ENCODE data around the gene SPINT2.

Gene SPINT2

DNA sequence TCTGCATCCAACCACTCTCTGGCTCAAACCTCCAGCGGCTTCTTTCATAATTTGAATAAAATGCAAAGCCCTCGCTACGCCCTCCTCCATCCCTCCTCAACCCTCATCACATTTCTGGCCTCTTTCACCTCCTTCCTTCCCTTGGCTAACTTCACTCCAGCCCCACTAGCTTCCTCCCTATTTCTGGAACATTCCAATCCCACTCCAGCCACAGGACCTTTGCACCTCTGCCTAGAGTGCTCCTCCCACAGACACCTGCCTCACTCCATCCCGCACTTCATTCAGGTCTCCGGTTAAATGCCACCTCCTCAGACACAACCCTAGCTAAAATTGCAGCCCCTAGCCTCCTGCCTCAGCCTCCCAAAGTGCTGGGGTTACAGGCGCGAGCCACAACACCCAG lies 32.5 kb upstream of the SPINT2 start:
- H3K9me3 ChIP-seq (replicated peaks in 1 of 2; ENCODE audit: control insufficient read depth in 2 of 2, insufficient read depth in 1 of 2, low read depth in 1 of 2, low read length in 2 of 2), result no peaks in the 10 kb centered on the region
- no peak overlapping the region for H2AFZ ChIP-seq (ENCODE audit: low read length)
- H2AK5ac ChIP-seq (ENCODE audit: low read depth, low read length), result no peak overlapping the region
- no peak overlapping the region for H3K27ac ChIP-seq (replicated peaks; ENCODE audit: low read length)
- no peak overlapping the region for H3K14ac ChIP-seq (ENCODE audit: low read length)
- H4K91ac ChIP-seq (ENCODE audit: low read depth, low read length, poor library complexity), result no peak overlapping the region
- no peak overlapping the region for H3K18ac ChIP-seq (ENCODE audit: low read length)
- H3K4ac ChIP-seq (ENCODE audit: low read length), result no peak overlapping the region
- no peak overlapping the region for H3K9ac ChIP-seq (ENCODE audit: low read depth, low read length, poor library complexity)
- no peaks in the 10 kb centered on the region for H3K36me3 ChIP-seq (replicated peaks in 1 of 2; ENCODE audit: control insufficient read depth in 2 of 2, insufficient read depth in 2 of 2, low read length in 2 of 2)
- no peak overlapping the region for H2BK12ac ChIP-seq (ENCODE audit: low read length)
- H2BK120ac ChIP-seq (ENCODE audit: low read depth, low read length), result no peak overlapping the region
- H3K23ac ChIP-seq (ENCODE audit: low read depth, low read length, poor library complexity), result no peak overlapping the region
- H4K8ac ChIP-seq (ENCODE audit: low read depth, low read length), result no peak overlapping the region
- H2BK15ac ChIP-seq (ENCODE audit: low read length), result no peak overlapping the region
- WGBS, 2 donors (ENCODE audit: extremely low coverage in 2 of 2, insufficient read length in 2 of 2, insufficient replicate concordance in 1 of 2), result 100% methylated on average over 2 of the region's 7 CpGs; no CpG with 5 or more reads in 1 of the 2 donors
- peaks cover 4 to 14% of the 10 kb centered on the region in 2 donors for H3K4me1 ChIP-seq (ENCODE audit: control insufficient read depth in 2 of 2, insufficient read depth in 1 of 2, low read depth in 1 of 2, low read length in 2 of 2)
- DNase-seq (ENCODE audit: low spot score), result no peak
- H3K27me3 ChIP-seq (ENCODE audit: control insufficient read depth in 3 of 3, insufficient read depth in 3 of 3, low read depth in 1 of 3, low read length in 3 of 3), result peaks cover 0 to 11% (median 0%) of the 10 kb centered on the region in 3 experiments
- H3K79me1 ChIP-seq (ENCODE audit: low read depth, low read length), result peaks cover 2% of the 10 kb centered on the region
- H3K4me2 ChIP-seq (ENCODE audit: insufficient read depth, low read length, poor library complexity, severe bottlenecking), result no peak overlapping the region
- H3K4me3 ChIP-seq (ENCODE audit: low read length in 2 of 2), result no peak overlapping the region
- no peak overlapping the region for H2BK5ac ChIP-seq (ENCODE audit: low read length)

DNA sequence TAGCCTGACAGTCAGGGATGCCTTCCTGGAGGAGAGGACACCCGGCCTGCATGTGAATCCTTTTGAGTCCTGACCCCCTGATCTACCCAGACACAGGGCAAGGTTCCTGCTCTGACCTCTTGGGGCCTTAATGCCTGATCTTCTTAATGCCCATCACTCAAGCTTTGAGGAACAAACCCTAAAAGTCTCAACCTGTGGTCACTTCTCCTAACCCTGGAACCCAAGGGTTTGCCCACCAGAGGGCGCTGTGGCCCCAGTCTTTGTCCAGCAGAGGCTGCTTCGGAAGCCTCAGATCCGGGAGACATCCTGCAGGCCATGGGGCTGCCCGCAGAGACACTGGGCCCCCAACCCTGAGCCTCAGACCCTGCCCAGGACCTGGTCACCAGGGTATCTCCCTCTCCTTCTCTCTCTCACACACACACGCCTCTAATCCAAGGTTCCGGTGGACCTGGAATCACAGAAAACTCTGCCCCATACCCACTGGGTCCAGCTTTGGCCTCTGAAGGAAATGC lies 30.6 kb upstream of the SPINT2 start:
- no peak overlapping the region for H3K18ac ChIP-seq (ENCODE audit: low read length)
- no peak overlapping the region for H3K14ac ChIP-seq (ENCODE audit: low read length)
- H3K27ac ChIP-seq (replicated peaks; ENCODE audit: low read length), result no peak overlapping the region
- peaks cover 2% of the 10 kb centered on the region for H3K79me1 ChIP-seq (ENCODE audit: low read depth, low read length)
- H3K23ac ChIP-seq (ENCODE audit: low read depth, low read length, poor library complexity), result no peak overlapping the region
- peaks cover 0 to 4% of the 10 kb centered on the region in 2 donors for H3K4me1 ChIP-seq (ENCODE audit: control insufficient read depth in 2 of 2, insufficient read depth in 1 of 2, low read depth in 1 of 2, low read length in 2 of 2)
- no peaks in the 10 kb centered on the region for H3K27me3 ChIP-seq (ENCODE audit: control insufficient read depth in 3 of 3, insufficient read depth in 3 of 3, low read depth in 1 of 3, low read length in 3 of 3)
- peak; percentile 83 for DNase-seq (ENCODE audit: low spot score)
- no CpG with 5 or more reads among the region's 7 CpGs for WGBS, 2 donors (ENCODE audit: extremely low coverage in 2 of 2, insufficient read length in 2 of 2, insufficient replicate concordance in 1 of 2)
- no peak overlapping the region for H3K4ac ChIP-seq (ENCODE audit: low read length)
- no peak overlapping the region for H3K4me2 ChIP-seq (ENCODE audit: insufficient read depth, low read length, poor library complexity, severe bottlenecking)
- H2BK5ac ChIP-seq (ENCODE audit: low read length), result no peak overlapping the region
- no peak overlapping the region for H2BK120ac ChIP-seq (ENCODE audit: low read depth, low read length)
- no peak overlapping the region for H2BK12ac ChIP-seq (ENCODE audit: low read length)
- no peak overlapping the region for H2BK15ac ChIP-seq (ENCODE audit: low read length)
- H2AFZ ChIP-seq (ENCODE audit: low read length), result peak overlapping the region; percentile 89
- no peak overlapping the region for H3K9ac ChIP-seq (ENCODE audit: low read depth, low read length, poor library complexity)
- H4K8ac ChIP-seq (ENCODE audit: low read depth, low read length), result no peak overlapping the region
- H3K9me3 ChIP-seq (replicated peaks in 1 of 2; ENCODE audit: control insufficient read depth in 2 of 2, insufficient read depth in 1 of 2, low read depth in 1 of 2, low read length in 2 of 2), result no peaks in the 10 kb centered on the region
- no peaks in the 10 kb centered on the region for H3K36me3 ChIP-seq (replicated peaks in 1 of 2; ENCODE audit: control insufficient read depth in 2 of 2, insufficient read depth in 2 of 2, low read length in 2 of 2)
- peak overlapping the region; percentile 86 for H2AK5ac ChIP-seq (ENCODE audit: low read depth, low read length)
- no peak overlapping the region for H4K91ac ChIP-seq (ENCODE audit: low read depth, low read length, poor library complexity)
- no peak overlapping the region for H3K4me3 ChIP-seq (ENCODE audit: low read length in 2 of 2)

DNA sequence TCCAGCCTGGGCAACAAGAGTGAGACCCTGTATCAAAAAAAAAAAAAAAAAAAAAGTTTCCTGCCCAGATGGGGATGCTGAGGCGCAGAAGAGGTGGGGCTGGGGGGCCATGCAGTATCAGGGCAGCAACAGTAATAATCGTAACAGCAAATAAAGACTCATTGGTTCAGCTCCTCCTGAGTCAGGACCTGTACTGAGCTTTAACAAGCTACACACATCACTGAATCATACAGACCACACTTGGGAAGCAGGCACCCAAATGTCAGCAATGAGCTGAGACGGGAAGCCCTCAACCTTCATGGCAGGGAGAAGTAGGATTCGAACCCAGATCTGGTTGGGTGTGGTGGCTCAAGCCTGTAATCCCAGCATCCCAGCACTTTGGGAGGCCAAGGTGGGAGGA lies 29.8 kb upstream of the SPINT2 start:
- no peak overlapping the region for H3K23ac ChIP-seq (ENCODE audit: low read depth, low read length, poor library complexity)
- H3K36me3 ChIP-seq (replicated peaks in 1 of 2; ENCODE audit: control insufficient read depth in 2 of 2, insufficient read depth in 2 of 2, low read length in 2 of 2), result no peaks in the 10 kb centered on the region
- DNase-seq (ENCODE audit: low spot score), result no peak
- H3K27me3 ChIP-seq (ENCODE audit: control insufficient read depth in 3 of 3, insufficient read depth in 3 of 3, low read depth in 1 of 3, low read length in 3 of 3), result no peaks in the 10 kb centered on the region
- H3K4me1 ChIP-seq (ENCODE audit: control insufficient read depth in 2 of 2, insufficient read depth in 1 of 2, low read depth in 1 of 2, low read length in 2 of 2), result peaks cover 0 to 4% of the 10 kb centered on the region in 2 donors
- H4K8ac ChIP-seq (ENCODE audit: low read depth, low read length), result no peak overlapping the region
- no peak overlapping the region for H2BK5ac ChIP-seq (ENCODE audit: low read length)
- H3K27ac ChIP-seq (replicated peaks; ENCODE audit: low read length), result no peak overlapping the region
- H2BK12ac ChIP-seq (ENCODE audit: low read length), result no peak overlapping the region
- no peak overlapping the region for H3K9ac ChIP-seq (ENCODE audit: low read depth, low read length, poor library complexity)
- H3K4me2 ChIP-seq (ENCODE audit: insufficient read depth, low read length, poor library complexity, severe bottlenecking), result no peak overlapping the region
- H3K14ac ChIP-seq (ENCODE audit: low read length), result no peak overlapping the region
- no peaks in the 10 kb centered on the region for H3K79me1 ChIP-seq (ENCODE audit: low read depth, low read length)
- H3K18ac ChIP-seq (ENCODE audit: low read length), result no peak overlapping the region
- H3K4me3 ChIP-seq (ENCODE audit: low read length in 2 of 2), result no peak overlapping the region
- H2AK5ac ChIP-seq (ENCODE audit: low read depth, low read length), result no peak overlapping the region
- H3K9me3 ChIP-seq (replicated peaks in 1 of 2; ENCODE audit: control insufficient read depth in 2 of 2, insufficient read depth in 1 of 2, low read depth in 1 of 2, low read length in 2 of 2), result no peaks in the 10 kb centered on the region
- no peak overlapping the region for H2BK120ac ChIP-seq (ENCODE audit: low read depth, low read length)
- no peak overlapping the region for H2AFZ ChIP-seq (ENCODE audit: low read length)
- no peak overlapping the region for H4K91ac ChIP-seq (ENCODE audit: low read depth, low read length, poor library complexity)
- no peak overlapping the region for H2BK15ac ChIP-seq (ENCODE audit: low read length)
- no peak overlapping the region for H3K4ac ChIP-seq (ENCODE audit: low read length)
- WGBS, 2 donors (ENCODE audit: extremely low coverage in 2 of 2, insufficient read length in 2 of 2, insufficient replicate concordance in 1 of 2), result no CpG with 5 or more reads among the region's 4 CpGs

DNA sequence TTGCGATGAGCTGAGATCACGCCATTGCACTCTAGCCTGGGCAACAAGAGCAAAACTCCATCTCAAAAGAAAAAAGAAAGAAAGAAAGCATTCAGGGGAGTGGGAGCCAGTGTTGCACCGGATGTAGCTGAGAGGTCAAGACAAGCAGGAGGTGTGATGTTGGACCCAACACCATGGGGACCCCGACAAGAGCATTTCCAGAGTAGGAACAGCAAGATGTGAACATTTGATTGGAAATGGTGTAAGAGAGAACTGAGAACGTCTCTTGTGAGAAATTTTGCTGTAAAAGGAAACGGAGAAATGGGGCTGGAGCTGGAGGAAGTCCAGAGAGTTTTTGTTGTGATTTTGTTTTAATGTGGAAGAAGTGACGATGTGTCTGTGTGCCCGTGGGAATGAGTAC lies 24.6 kb upstream of the SPINT2 start:
- Histone ChIP-seq H2BK15ac (ENCODE audit: low read length) (no peak overlapping the region), H3K4me2 (ENCODE audit: insufficient read depth, low read length, poor library complexity, severe bottlenecking) (no peak overlapping the region), H3K36me3 (replicated peaks in 1 of 2; ENCODE audit: control insufficient read depth in 2 of 2, insufficient read depth in 2 of 2, low read length in 2 of 2) (no peaks in the 10 kb centered on the region), H3K4me3 (ENCODE audit: low read length in 2 of 2) (no peak overlapping the region), H3K27ac (replicated peaks; ENCODE audit: low read length) (no peak overlapping the region), H2BK12ac (ENCODE audit: low read length) (no peak overlapping the region), H2AK5ac (ENCODE audit: low read depth, low read length) (no peak overlapping the region), H2BK120ac (ENCODE audit: low read depth, low read length) (no peak overlapping the region), H4K91ac (ENCODE audit: low read depth, low read length, poor library complexity) (no peak overlapping the region), H2AFZ (ENCODE audit: low read length) (peak overlapping the region; percentile 35), H3K79me1 (ENCODE audit: low read depth, low read length) (no peaks in the 10 kb centered on the region), H3K18ac (ENCODE audit: low read length) (no peak overlapping the region), H3K23ac (ENCODE audit: low read depth, low read length, poor library complexity) (no peak overlapping the region), H2BK5ac (ENCODE audit: low read length) (no peak overlapping the region), H3K27me3 (ENCODE audit: control insufficient read depth in 3 of 3, insufficient read depth in 3 of 3, low read depth in 1 of 3, low read length in 3 of 3) (peaks cover 0 to 3% (median 0%) of the 10 kb centered on the region in 3 experiments), H3K14ac (ENCODE audit: low read length) (no peak overlapping the region), H4K8ac (ENCODE audit: low read depth, low read length) (no peak overlapping the region), H3K9ac (ENCODE audit: low read depth, low read length, poor library complexity) (no peak overlapping the region), H3K4me1 (ENCODE audit: control insufficient read depth in 2 of 2, insufficient read depth in 1 of 2, low read depth in 1 of 2, low read length in 2 of 2) (peaks cover 0 to 1% of the 10 kb centered on the region in 2 donors), H3K9me3 (replicated peaks in 1 of 2; ENCODE audit: control insufficient read depth in 2 of 2, insufficient read depth in 1 of 2, low read depth in 1 of 2, low read length in 2 of 2) (no peaks in the 10 kb centered on the region), H3K4ac (ENCODE audit: low read length) (no peak overlapping the region)
- no peak for DNase-seq (ENCODE audit: low spot score)
- 100% methylated on average over 2 of the region's 8 CpGs; no CpG with 5 or more reads in 1 of the 2 donors for WGBS, 2 donors (ENCODE audit: extremely low coverage in 2 of 2, insufficient read length in 2 of 2, insufficient replicate concordance in 1 of 2)

Measured in neuronal stem cell (in vitro differentiated cells).